ENCODE data around the gene LSM2. TPM values are rescaled to one million over a fixed set of nuclear protein-coding genes. Genes with fewer than 3 reads are reported as not detected.

Gene LSM2
- total and polyA plus RNA-seq, 9 of the 15 experiments (the other 6 are each of a cell fraction or from before 2014, with no cell fraction given): 154 to 407 (median 223) TPM

GRCh38 chr6:31814677-31815024, 7.9 kb upstream of the LSM2 start (continued):
- TF ChIP-seq ZNF280A (IDR thresholded peaks at IDR 0.05; ENCODE audit: low read depth, partially characterized antibody) (no peak), ETV6 (IDR thresholded peaks at IDR 0.05; ENCODE audit: borderline replicate concordance in 1 of 2, low read depth in 2 of 2, low read length in 1 of 2) (no peak), ETV6 (CRISPR knock-in tag; IDR thresholded peaks at IDR 0.05; ENCODE audit: borderline replicate concordance) (no peak), TAF7 (tag; IDR thresholded peaks at IDR 0.05) (peak; percentile 60), ZNF518B (CRISPR knock-in tag; IDR thresholded peaks at IDR 0.05) (no peak), NFIC (IDR thresholded peaks at IDR 0.05) (no peak), ZC3H8 (IDR thresholded peaks at IDR 0.05) (no peak), ZNF408 (CRISPR knock-in tag; IDR thresholded peaks at IDR 0.05; ENCODE audit: low read depth) (no peak), ZNF449 (CRISPR knock-in tag; IDR thresholded peaks at IDR 0.05) (no peak), ETS1 (conservative IDR thresholded peaks at IDR 0.05; ENCODE audit: control insufficient read depth, low read depth, low read length) (peak; percentile 58; the same call in 1 of the 2 replicates), NFE2 (IDR thresholded peaks at IDR 0.05; ENCODE audit: low read depth) (no peak), MEF2A (IDR thresholded peaks at IDR 0.05; ENCODE audit: control insufficient read depth, low read depth, low read length) (no peak), EGR1 (conservative IDR thresholded peaks at IDR 0.05) (peak; percentile 97), ZNF75A (CRISPR knock-in tag; IDR thresholded peaks at IDR 0.05) (0 out of 2 replicates have a peak, but pooled peaks have one; percentile 35), TRIM24 (IDR thresholded peaks at IDR 0.05) (peak in 1 of 2 experiments; percentile 18; a peak in 1 of 4 replicates), ZSCAN29 (IDR thresholded peaks at IDR 0.05) (no peak), ZNF23 (CRISPR knock-in tag; IDR thresholded peaks at IDR 0.05) (no peak), ZBTB26 (CRISPR knock-in tag; IDR thresholded peaks at IDR 0.05) (peak; percentile 87), ZBTB8A (IDR thresholded peaks at IDR 0.05; ENCODE audit: partially characterized antibody) (no peak), EWSR1 (IDR thresholded peaks at IDR 0.05; ENCODE audit: borderline replicate concordance, low read depth, partially characterized antibody) (no peak), TBP (optimal IDR thresholded peaks at IDR 0.05; ENCODE audit: low read depth, low read length) (peak; percentile 82), BACH1 (tag; IDR thresholded peaks at IDR 0.05) (0 out of 2 replicates have a peak, but pooled peaks have one; percentile 38)
